SKM-1 treated with dmso at 0.1 percent for 144 hours (cell line): Measurements from ENCODE around the gene TSKU.

Experiments
- DNase-seq: peaks from one replicate; lab custom pipeline; 2025; ENCODE audit not compliant: unreplicated experiment; lab: John Stamatoyannopoulos, UW

Gene TSKU

DNA sequence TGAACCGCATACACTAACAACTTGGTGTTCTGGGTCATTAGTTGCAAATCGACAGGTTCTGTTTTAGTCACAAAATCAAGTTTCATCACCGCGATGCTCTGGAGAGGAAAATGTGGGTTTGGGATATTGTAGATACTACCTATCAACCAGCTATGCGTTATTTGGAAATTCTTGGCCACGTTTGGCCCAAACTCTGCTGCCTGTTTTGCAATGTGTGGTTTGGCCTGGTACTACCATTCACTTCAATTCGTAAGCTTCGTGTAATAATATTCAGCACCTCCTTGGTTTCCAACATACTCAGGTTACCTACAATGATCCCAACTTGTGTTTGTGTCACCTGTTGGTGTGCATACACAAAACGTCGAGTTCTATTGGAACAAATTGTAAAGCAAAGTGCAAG is 61.4 kb downstream of the TSKU start:
- DNase-seq: no peak

DNA sequence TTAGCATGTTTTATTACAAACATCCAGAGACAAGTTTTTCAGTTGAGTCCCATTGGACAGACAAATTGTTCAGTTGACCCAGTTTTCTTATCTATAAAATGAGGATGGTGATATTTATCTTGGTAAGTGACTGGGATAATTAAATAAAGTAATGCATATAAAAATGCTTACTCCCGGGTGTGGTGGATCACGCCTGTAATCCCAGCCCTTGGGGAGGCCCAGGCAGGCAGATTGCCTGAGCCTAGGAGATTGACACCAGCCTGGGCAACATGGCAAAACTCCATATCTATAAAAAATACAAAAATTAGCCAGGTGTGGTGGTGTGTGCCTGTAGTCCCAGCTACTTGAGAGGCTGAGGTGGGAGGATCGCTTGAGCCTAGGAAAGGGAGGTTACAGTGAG is 61.9 kb downstream of the TSKU start:
- no peak for DNase-seq

DNA sequence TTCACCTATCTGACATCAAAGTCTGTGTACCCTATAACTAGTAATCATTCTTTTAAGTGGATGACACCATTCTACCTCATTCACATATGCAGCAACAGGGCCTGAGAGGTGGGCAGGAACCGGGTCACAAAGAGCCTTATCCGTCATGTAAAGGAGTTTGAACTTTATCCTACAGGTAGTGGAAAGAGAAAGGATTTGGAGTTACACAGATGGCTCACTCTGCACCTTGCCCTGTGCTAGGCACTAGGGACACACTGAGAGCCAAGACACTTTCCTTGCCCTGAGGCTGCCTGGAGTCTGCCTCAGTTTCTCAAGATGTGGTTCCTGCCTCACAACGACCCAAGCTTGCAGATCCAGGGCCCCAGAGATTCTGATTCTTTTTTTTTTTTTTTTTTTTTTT is 63.3 kb downstream of the TSKU start:
- no peak for DNase-seq
